Mucosa of descending colon (tissue), 3 donors: ENCODE results near the gene PIR. TPM values are rescaled to one million over a fixed set of nuclear protein-coding genes. Genes with fewer than 3 reads are reported as not detected.

Experiments used
- ATAC-seq: fragments of 200-7000 bp; cut with Tn5 transposase; one replicate; pipeline ENCODE4 v1.9.1; 2020; ENCODE audit warnings: mild to moderate bottlenecking, moderate library complexity
- DNase-seq, 3 donors: peaks; one replicate each; pipeline ENCODE4 v3.0.0-alpha.2; 2020
- H3K36me3 ChIP-seq: fragments of 200-600 bp; one replicate; pipeline ENCODE4 v1.8.0; 2021; ENCODE audit warnings: low read depth, mild to moderate bottlenecking
- H3K4me1 ChIP-seq: fragments of 200-600 bp; one replicate; pipeline ENCODE4 v1.8.0; 2021; ENCODE audit warnings: low read depth, mild to moderate bottlenecking
- H3K4me3 ChIP-seq: fragments of 200-600 bp; one replicate; pipeline ENCODE4 v1.8.0; 2021; ENCODE audit warnings: mild to moderate bottlenecking
- H3K9me3 ChIP-seq: fragments of 200-600 bp; one replicate; pipeline ENCODE4 v1.8.0; 2021; ENCODE audit warnings: mild to moderate bottlenecking
- intact Hi-C, 2 donors: fragments of 100-400 bp; cut with DNase I in 1 of 2; cut with micrococcal nuclease in 1 of 2; formaldehyde crosslinking; loops; one replicate each; pipeline versions ENCODE4 v1.11.0 to v1.11.1; 2022; cut with DNase I, micrococcal nuclease
- total RNA-seq, 3 donors: library from RNA; stranded (reverse); fragmentation: NEBNext Ultra II Directional in 2 of 3; extraction: Animal tissue kit (Norgen Biotek cat#: 25700) in 2 of 3; gene quantifications; one replicate each; pipeline versions ENCODE4 v1.2.1 to v1.2.4, GENCODE V29; 2021 to 2023
- TF ChIP-seq, protein P1 (sequence below): fragments of 200-600 bp; IDR thresholded peaks from one replicate; pipeline ENCODE4 v1.8.0; 2022; ENCODE audit warnings: antibody characterized with exemption, mild to moderate bottlenecking
- donor health status: DM: no; HTN: no; CAD: no; lungs with moderate emphysema.
- donor health status: DM: no; HTN: no; CAD: no.
- donor health status: DM: no; HTN: yes; CAD: no.

The PIR gene
- total RNA-seq, 3 donors from 2014 or later = 6.0 to 9.7 (median 8.4) TPM

DNA sequence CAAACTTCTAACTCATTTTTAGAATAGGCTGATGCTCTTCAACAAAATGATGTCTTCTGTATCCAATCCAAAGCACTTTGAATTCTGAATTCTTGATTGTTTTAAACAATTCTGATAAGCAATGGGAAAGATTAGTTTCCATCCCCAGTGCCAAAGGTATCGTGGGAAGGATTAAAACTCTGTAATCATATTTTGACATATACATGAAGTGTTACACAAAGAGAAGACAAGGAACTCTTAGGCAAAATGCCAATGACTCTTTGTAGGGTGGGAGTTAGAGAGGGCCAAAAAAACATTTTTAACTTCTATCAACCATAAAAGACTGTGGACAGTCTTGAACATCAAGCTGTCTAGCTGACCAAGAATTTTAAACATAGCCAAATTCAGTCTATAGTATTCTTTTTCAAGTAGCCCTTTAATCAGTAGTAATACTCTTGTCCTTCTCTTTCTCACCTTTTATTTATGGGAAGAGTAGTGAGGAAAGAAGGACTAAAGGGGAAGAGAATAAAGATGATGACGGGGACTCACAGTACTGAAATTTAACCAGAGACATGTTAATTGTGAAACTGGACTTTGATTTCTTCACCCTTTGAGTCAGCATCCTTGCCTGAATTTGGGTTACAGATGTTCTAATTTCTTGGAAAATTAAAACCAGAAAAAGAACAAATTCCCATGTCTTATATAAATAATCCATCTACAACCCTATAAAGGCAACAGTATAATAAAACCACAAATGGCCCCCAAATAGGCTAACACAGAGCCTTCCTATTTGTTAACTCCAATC, 57.1 kb downstream of the PIR start:
- ATAC-seq = no peak
- Histone ChIP-seq H3K9me3 (no peaks in the 10 kb centered on the region), H3K4me3 (no peak overlapping the region), H3K36me3 (no peaks in the 10 kb centered on the region), H3K4me1 (no peaks in the 10 kb centered on the region)
- no peak for DNase-seq
- TF ChIP-seq, protein P1, sequence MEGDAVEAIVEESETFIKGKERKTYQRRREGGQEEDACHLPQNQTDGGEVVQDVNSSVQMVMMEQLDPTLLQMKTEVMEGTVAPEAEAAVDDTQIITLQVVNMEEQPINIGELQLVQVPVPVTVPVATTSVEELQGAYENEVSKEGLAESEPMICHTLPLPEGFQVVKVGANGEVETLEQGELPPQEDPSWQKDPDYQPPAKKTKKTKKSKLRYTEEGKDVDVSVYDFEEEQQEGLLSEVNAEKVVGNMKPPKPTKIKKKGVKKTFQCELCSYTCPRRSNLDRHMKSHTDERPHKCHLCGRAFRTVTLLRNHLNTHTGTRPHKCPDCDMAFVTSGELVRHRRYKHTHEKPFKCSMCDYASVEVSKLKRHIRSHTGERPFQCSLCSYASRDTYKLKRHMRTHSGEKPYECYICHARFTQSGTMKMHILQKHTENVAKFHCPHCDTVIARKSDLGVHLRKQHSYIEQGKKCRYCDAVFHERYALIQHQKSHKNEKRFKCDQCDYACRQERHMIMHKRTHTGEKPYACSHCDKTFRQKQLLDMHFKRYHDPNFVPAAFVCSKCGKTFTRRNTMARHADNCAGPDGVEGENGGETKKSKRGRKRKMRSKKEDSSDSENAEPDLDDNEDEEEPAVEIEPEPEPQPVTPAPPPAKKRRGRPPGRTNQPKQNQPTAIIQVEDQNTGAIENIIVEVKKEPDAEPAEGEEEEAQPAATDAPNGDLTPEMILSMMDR = no peak
- intact Hi-C loops = no loop called here

DNA sequence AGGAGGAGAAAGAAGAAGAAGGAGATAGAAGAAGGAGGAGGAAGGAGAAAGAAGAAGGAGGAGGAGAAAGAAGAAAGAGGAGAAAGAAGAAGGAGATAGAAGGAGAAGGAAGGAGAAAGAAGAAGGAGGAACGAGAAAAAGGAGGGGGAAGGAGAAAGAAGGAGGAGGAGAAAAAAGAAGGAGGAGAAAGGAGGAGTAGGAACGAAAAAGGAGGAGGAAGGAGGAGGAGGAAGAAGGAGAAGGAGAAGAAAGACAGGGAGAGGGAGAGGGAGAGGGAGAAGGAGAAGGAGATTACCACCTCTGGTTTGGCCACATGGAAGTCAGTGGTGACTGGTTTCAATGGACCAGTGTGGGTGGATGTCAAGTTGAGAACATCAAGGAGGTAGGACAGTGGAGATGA, 58.9 kb downstream of the PIR start:
- intact Hi-C loops = no loop called here
- TF ChIP-seq, protein P1 = no peak
- no peaks in the 10 kb centered on the region for H3K9me3 ChIP-seq
- ATAC-seq (no peak), DNase-seq (no peak)
- no peaks in the 10 kb centered on the region for H3K36me3 ChIP-seq
- H3K4me1 ChIP-seq = no peaks in the 10 kb centered on the region
- no peak overlapping the region for H3K4me3 ChIP-seq

DNA sequence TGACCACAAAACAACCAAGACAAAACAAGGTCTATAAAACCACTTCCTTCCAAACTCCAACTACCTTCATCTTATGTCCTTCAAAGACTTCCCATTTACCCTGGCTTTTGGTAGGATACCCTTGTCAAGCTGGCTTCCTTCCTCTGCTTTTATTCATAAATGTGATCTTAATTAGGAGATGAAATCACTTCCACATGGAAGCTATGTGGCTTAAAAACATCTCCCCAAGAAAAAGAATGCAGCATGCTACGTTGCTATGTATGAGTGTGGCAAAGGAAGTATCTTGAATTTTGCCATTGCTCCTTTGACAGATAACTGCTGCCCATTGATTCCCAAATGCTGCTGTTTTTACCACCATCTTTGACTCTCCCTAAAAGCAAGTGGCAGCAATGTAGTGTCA, 62.5 kb downstream of the PIR start:
- Histone ChIP-seq H3K36me3 (no peaks in the 10 kb centered on the region), H3K9me3 (no peaks in the 10 kb centered on the region), H3K4me1 (no peaks in the 10 kb centered on the region), H3K4me3 (no peak overlapping the region)
- DNase-seq (no peak), ATAC-seq (no peak)
- intact Hi-C loops = no loop called here
- TF ChIP-seq, protein P1 = no peak

DNA sequence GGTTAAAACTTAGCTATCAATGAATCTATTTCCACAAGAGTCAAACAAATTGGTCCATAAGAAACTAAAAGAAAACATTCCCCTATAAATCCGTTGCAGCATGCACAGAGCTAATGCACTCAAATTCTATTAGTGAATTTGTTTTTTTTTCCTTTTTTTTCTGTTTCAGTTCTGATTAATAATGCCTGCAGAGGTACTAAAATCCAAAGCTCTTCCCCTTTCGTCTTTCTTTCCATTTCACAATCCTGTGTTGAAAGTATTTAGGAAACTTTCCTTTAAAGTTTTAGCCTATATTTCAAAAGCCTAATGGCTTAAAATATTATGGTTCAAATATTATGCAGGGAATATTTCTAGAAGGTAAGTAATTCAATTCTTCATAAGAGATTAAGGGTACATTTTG, 63.1 kb downstream of the PIR start:
- DNase-seq = no peak
- Histone ChIP-seq H3K4me3 (no peak overlapping the region), H3K36me3 (no peaks in the 10 kb centered on the region), H3K4me1 (no peaks in the 10 kb centered on the region), H3K9me3 (no peaks in the 10 kb centered on the region)
- TF ChIP-seq, protein P1 = no peak
- no peak for ATAC-seq
- intact Hi-C loops = no loop called here

DNA sequence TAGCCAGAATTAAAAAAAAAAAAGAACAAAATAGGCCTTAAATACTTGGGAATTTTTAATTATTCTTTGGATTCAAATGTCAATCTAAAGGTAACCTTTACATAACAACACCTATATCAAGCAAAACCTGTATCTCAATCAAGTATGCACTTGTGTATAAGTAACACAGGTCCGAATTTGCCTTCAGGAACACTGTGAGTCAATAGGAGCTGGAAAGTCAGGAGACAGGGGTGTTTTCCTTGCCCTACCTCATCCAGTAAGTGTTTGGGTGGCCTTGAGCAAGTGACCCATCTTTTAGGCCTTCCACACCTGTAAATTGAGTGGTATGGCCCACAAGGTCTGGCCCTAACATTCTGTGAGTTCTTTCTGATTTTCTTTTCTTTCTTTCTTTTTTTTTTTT, 68.1 kb downstream of the PIR start:
- Histone ChIP-seq H3K36me3 (no peaks in the 10 kb centered on the region), H3K9me3 (no peaks in the 10 kb centered on the region), H3K4me1 (no peaks in the 10 kb centered on the region), H3K4me3 (no peak overlapping the region)
- DNase-seq = no peak
- intact Hi-C loops = no loop called here
- no peak for ATAC-seq
- TF ChIP-seq, protein P1 = no peak
